ENCODE data around the gene NR1H4.

GRCh38 chr12:100499416-100499815, 25.8 kb downstream of the NR1H4 start:
- TF ChIP-seq CTCF (IDR thresholded peaks at IDR 0.05; ENCODE audit: control extremely low read depth in 1 of 3, insufficient read depth in 1 of 3, low read depth in 1 of 3, low read length in 3 of 3), result no peak
- no peak for TF ChIP-seq POLR2A (IDR thresholded peaks at IDR 0.05; ENCODE audit: control extremely low read depth in 1 of 2, low read depth in 2 of 2, low read length in 2 of 2)
- TF ChIP-seq USF2 (IDR thresholded peaks at IDR 0.05; ENCODE audit: low read length), result no peak

All from H1 (cell line).